Mesenchymal stem cell (in vitro differentiated cells and primary cell): ENCODE measurements around the gene SOX6.

ENCODE experiments used
- DNase-seq: peaks from one replicate; pipeline ENCODE4 v3.0.0-alpha.2; 2013
- H2AFZ ChIP-seq: one replicate; pipeline ENCODE4 v1.6.1; 2013; ENCODE audit warnings: low read depth, mild to moderate bottlenecking, control low read depth, inconsistent platforms, low read length, moderate library complexity
- H2AK5ac ChIP-seq: 2 replicates; pipeline ENCODE4 v1.6.1; 2013; ENCODE audit warnings: low read length, moderate library complexity, mild to moderate bottlenecking, inconsistent platforms; ENCODE audit not compliant: severe bottlenecking
- H2BK120ac ChIP-seq: one replicate; pipeline ENCODE4 v1.6.1; 2013; ENCODE audit warnings: low read depth, mild to moderate bottlenecking, inconsistent platforms, low read length, moderate library complexity
- H2BK12ac ChIP-seq, 2 experiments: one replicate each; pipeline ENCODE4 v1.6.1; 2013; ENCODE audit warnings: inconsistent platforms in 2 of 2, low read length in 2 of 2, mild to moderate bottlenecking in 2 of 2, moderate library complexity in 2 of 2, control low read depth in 1 of 2
- H2BK15ac ChIP-seq: one replicate; pipeline ENCODE4 v1.6.1; 2013; ENCODE audit warnings: mild to moderate bottlenecking, low read depth, inconsistent platforms; ENCODE audit not compliant: poor library complexity, severe bottlenecking
- H2BK5ac ChIP-seq: 2 replicates; pipeline ENCODE4 v1.6.1; 2013; ENCODE audit warnings: low read depth, mild to moderate bottlenecking, low read length, control low read depth, inconsistent platforms; ENCODE audit not compliant: poor library complexity, severe bottlenecking
- H3K14ac ChIP-seq, 2 experiments: one replicate each; pipeline ENCODE4 v1.6.1; 2013; ENCODE audit warnings: inconsistent platforms in 2 of 2, low read length in 2 of 2, control low read depth in 1 of 2, mild to moderate bottlenecking in 1 of 2, moderate library complexity in 1 of 2
- H3K18ac ChIP-seq, 2 experiments: one replicate each; pipeline ENCODE4 v1.6.1; 2013; ENCODE audit warnings: inconsistent platforms in 2 of 2, low read length in 2 of 2, control low read depth in 1 of 2, low read depth in 1 of 2, mild to moderate bottlenecking in 1 of 2
- H3K23ac ChIP-seq, 2 experiments: one replicate each; pipeline ENCODE4 v1.6.1; 2013; ENCODE audit warnings: inconsistent platforms in 2 of 2, low read length in 2 of 2, mild to moderate bottlenecking in 2 of 2, moderate library complexity in 2 of 2, control low read depth in 1 of 2
- H3K27ac ChIP-seq: 2 replicates; pipeline ENCODE4 v1.5.1; 2013; ENCODE audit warnings: mild to moderate bottlenecking, moderate library complexity, low read length, control low read depth, inconsistent platforms; ENCODE audit not compliant: poor library complexity, severe bottlenecking
- H3K27me3 ChIP-seq, 2 experiments: 2 replicates each; pipeline versions ENCODE4 v1.6.1 to v1.7.0; 2013; ENCODE audit warnings: low read length in 2 of 2, mild to moderate bottlenecking in 2 of 2, moderate library complexity in 2 of 2, control low read depth in 1 of 2, inconsistent platforms in 1 of 2; ENCODE audit not compliant: control insufficient read depth in 1 of 2, insufficient read depth in 1 of 2
- H3K36me3 ChIP-seq, 2 experiments: 2 replicates each; pipeline versions ENCODE4 v1.6.1 to v1.7.0; 2013; ENCODE audit warnings: low read length in 2 of 2, control low read depth in 1 of 2, inconsistent platforms in 1 of 2, low read depth in 1 of 2, mild to moderate bottlenecking in 1 of 2; ENCODE audit not compliant: insufficient read depth in 2 of 2, control insufficient read depth in 1 of 2
- H3K4ac ChIP-seq, 2 experiments: one replicate each; pipeline ENCODE4 v1.6.1; 2013; ENCODE audit warnings: inconsistent platforms in 2 of 2, low read length in 2 of 2, mild to moderate bottlenecking in 2 of 2, moderate library complexity in 2 of 2, control low read depth in 1 of 2, low read depth in 1 of 2
- H3K4me1 ChIP-seq: 2 replicates; pipeline ENCODE4 v1.6.1; 2013; ENCODE audit warnings: low read depth, low read length, control low read depth; ENCODE audit not compliant: control insufficient read depth, insufficient read depth
- H3K4me2 ChIP-seq: 2 replicates; pipeline ENCODE4 v1.6.1; 2013; ENCODE audit warnings: low read length, mild to moderate bottlenecking, inconsistent platforms; ENCODE audit not compliant: poor library complexity, severe bottlenecking
- H3K4me3 ChIP-seq, 2 experiments: 2 replicates each; pipeline versions ENCODE4 v1.5.1 to v1.7.0; 2013; ENCODE audit warnings: low read length in 2 of 2, mild to moderate bottlenecking in 2 of 2, control low read depth in 1 of 2, low read depth in 1 of 2; ENCODE audit not compliant: insufficient read depth in 1 of 2
- H3K79me1 ChIP-seq: replicated peaks from 2 replicates; pipeline ENCODE4 v1.6.1; 2013; ENCODE audit warnings: mild to moderate bottlenecking, control low read depth, low read length, inconsistent platforms; ENCODE audit not compliant: poor library complexity, severe bottlenecking
- H3K9ac ChIP-seq: 2 replicates; pipeline ENCODE4 v1.7.0; 2013; ENCODE audit warnings: mild to moderate bottlenecking, low read length, moderate library complexity
- H3K9me3 ChIP-seq: 2 replicates; pipeline ENCODE4 v1.7.0; 2013; ENCODE audit warnings: mild to moderate bottlenecking, low read length; ENCODE audit not compliant: control insufficient read depth
- H4K8ac ChIP-seq: one replicate; pipeline ENCODE4 v1.6.1; 2013; ENCODE audit warnings: inconsistent platforms, mild to moderate bottlenecking, low read length, moderate library complexity
- H4K91ac ChIP-seq: one replicate; pipeline ENCODE4 v1.6.1; 2013; ENCODE audit warnings: mild to moderate bottlenecking, low read length, inconsistent platforms
- WGBS: methylation state at CpG from one replicate; pipeline ENCODE4 v1.1.7; 2013; ENCODE audit warnings: mixed read lengths; 5-methylcytosine and 5-hydroxymethylcytosine counted together

The SOX6 gene

GRCh38 chr11:15981292-15981691 is 375.1 kb downstream of the SOX6 start:
- H2BK5ac ChIP-seq = no peak overlapping the region
- H3K4ac ChIP-seq = no peak overlapping the region
- no peak overlapping the region for H3K4me2 ChIP-seq
- no peak overlapping the region for H2AFZ ChIP-seq
- H3K23ac ChIP-seq = no peak overlapping the region
- no peak overlapping the region for H3K9ac ChIP-seq
- H3K18ac ChIP-seq = no peak overlapping the region
- H2AK5ac ChIP-seq = no peak overlapping the region
- no peaks in the 10 kb centered on the region for H3K27me3 ChIP-seq
- no peak for DNase-seq
- no peak overlapping the region for H3K27ac ChIP-seq
- H4K8ac ChIP-seq = no peak overlapping the region
- no peak overlapping the region for H2BK12ac ChIP-seq
- H3K4me3 ChIP-seq = no peak overlapping the region
- H3K9me3 ChIP-seq = no peaks in the 10 kb centered on the region
- H3K14ac ChIP-seq = no peak overlapping the region
- WGBS = no CpG with 5 or more reads among the region's 1 CpG
- H3K4me1 ChIP-seq = peaks cover 2% of the 10 kb centered on the region
- H2BK15ac ChIP-seq = no peak overlapping the region
- H3K79me1 ChIP-seq = no peaks in the 10 kb centered on the region
- no peak overlapping the region for H4K91ac ChIP-seq
- H3K36me3 ChIP-seq = peaks cover 0 to 4% of the 10 kb centered on the region in 2 experiments
- no peak overlapping the region for H2BK120ac ChIP-seq

- no peak overlapping the region for H3K14ac ChIP-seq
- H3K9me3 ChIP-seq = no peaks in the 10 kb centered on the region
- no peaks in the 10 kb centered on the region for H3K79me1 ChIP-seq
- H3K9ac ChIP-seq = no peak overlapping the region
- H2BK12ac ChIP-seq = peak overlapping the region in 1 of 2 experiments; percentile 38
- H3K36me3 ChIP-seq = no peaks in the 10 kb centered on the region
- peak overlapping the region; percentile 38 for H4K8ac ChIP-seq
- no peak overlapping the region for H2AK5ac ChIP-seq
- no peaks in the 10 kb centered on the region for H3K27me3 ChIP-seq
- H4K91ac ChIP-seq = peak overlapping the region; percentile 11
- H3K4me3 ChIP-seq = no peak overlapping the region
- WGBS = 83% methylated on average over 4 of the region's 4 CpGs
- H3K4ac ChIP-seq = no peak overlapping the region
- H3K4me1 ChIP-seq = peaks cover 2% of the 10 kb centered on the region
- no peak overlapping the region for H2BK15ac ChIP-seq
- DNase-seq = no peak
- H3K27ac ChIP-seq = no peak overlapping the region
- H2BK120ac ChIP-seq = no peak overlapping the region
- no peak overlapping the region for H3K4me2 ChIP-seq
- H2BK5ac ChIP-seq = no peak overlapping the region
- H3K23ac ChIP-seq = no peak overlapping the region
- H3K18ac ChIP-seq = peak overlapping the region in 1 of 2 experiments; percentile 30
- no peak overlapping the region for H2AFZ ChIP-seq
These were observed 379.2 kb downstream of the SOX6 start for GRCh38 chr11:15977116-15977515.

- no peak overlapping the region for H3K4me2 ChIP-seq
- no peak overlapping the region for H3K9ac ChIP-seq
- no peaks in the 10 kb centered on the region for H3K36me3 ChIP-seq
- H3K4me3 ChIP-seq = peak overlapping the region in 1 of 2 experiments; percentile 2
- 73% methylated on average over 6 of the region's 7 CpGs for WGBS
- peak; percentile 28 for DNase-seq
- H4K91ac ChIP-seq = no peak overlapping the region
- no peak overlapping the region for H3K23ac ChIP-seq
- H2AK5ac ChIP-seq = no peak overlapping the region
- no peak overlapping the region for H2AFZ ChIP-seq
- no peaks in the 10 kb centered on the region for H3K79me1 ChIP-seq
- peak overlapping the region in 1 of 2 experiments; percentile 38 for H2BK12ac ChIP-seq
- no peak overlapping the region for H2BK120ac ChIP-seq
- H3K14ac ChIP-seq = no peak overlapping the region
- peak overlapping the region; percentile 38 for H4K8ac ChIP-seq
- no peak overlapping the region for H3K27ac ChIP-seq
- no peak overlapping the region for H2BK15ac ChIP-seq
- H2BK5ac ChIP-seq = no peak overlapping the region
- H3K9me3 ChIP-seq = no peaks in the 10 kb centered on the region
- H3K18ac ChIP-seq = peak overlapping the region in 1 of 2 experiments; percentile 30
- peaks cover 2% of the 10 kb centered on the region for H3K4me1 ChIP-seq
- H3K4ac ChIP-seq = no peak overlapping the region
- H3K27me3 ChIP-seq = no peaks in the 10 kb centered on the region
These were observed 379.8 kb downstream of the SOX6 start for GRCh38 chr11:15976433-15977045.

- Histone ChIP-seq H4K8ac (no peak overlapping the region), H3K9ac (no peak overlapping the region), H2BK12ac (no peak overlapping the region), H3K14ac (no peak overlapping the region), H3K27me3 (no peaks in the 10 kb centered on the region), H2BK15ac (no peak overlapping the region), H3K79me1 (no peaks in the 10 kb centered on the region), H3K4me2 (no peak overlapping the region), H3K4me3 (no peak overlapping the region), H3K27ac (no peak overlapping the region), H3K23ac (no peak overlapping the region), H2AFZ (no peak overlapping the region), H3K36me3 (peaks cover 0 to 2% of the 10 kb centered on the region in 2 experiments), H4K91ac (no peak overlapping the region), H2AK5ac (no peak overlapping the region), H3K9me3 (no peaks in the 10 kb centered on the region), H3K18ac (no peak overlapping the region), H3K4ac (no peak overlapping the region), H2BK5ac (no peak overlapping the region), H3K4me1 (peaks cover 2% of the 10 kb centered on the region), H2BK120ac (no peak overlapping the region)
- 100% methylated on average over 1 of the region's 2 CpGs for WGBS
- DNase-seq = no peak
These were observed 380.6 kb downstream of the SOX6 start for GRCh38 chr11:15975742-15976141.
